SK-N-SH (cell line): Measurements from ENCODE around the gene NR5A1. TPM values are rescaled to one million over a fixed set of nuclear protein-coding genes. Genes with fewer than 3 reads are reported as not detected.

Source experiments
- CTCF ChIA-PET: fragments of 300-600, 350-600 bp; formaldehyde crosslinking; extraction: SDS; loops from one replicate; lab custom pipeline; 2021; lab: Yijun Ruan, JAX
- POLR2A ChIA-PET: fragments of 350-600 bp; sonication (Branson Sonifier 250); formaldehyde crosslinking; extraction: SDS; loops from one replicate; lab custom pipeline; 2020; ENCODE audit warnings: antibody characterized with exemption, inconsistent platforms; lab: Yijun Ruan, JAX
- DNase-seq: peaks from one replicate; pipeline ENCODE4 v3.0.0; 2012
- H2AFZ ChIP-seq: fragments of 200-600 bp; sonication (generic); 2 replicates; pipeline ENCODE4 v1.8.1; 2016; ENCODE audit warnings: antibody characterized with exemption, mild to moderate bottlenecking, low read depth
- H3F3A ChIP-seq: fragments of 200-600 bp; sonication (generic); replicated peaks from 2 replicates; pipeline ENCODE3; 2016; ENCODE audit warnings: antibody characterized with exemption, mild to moderate bottlenecking; ENCODE audit not compliant: insufficient read depth
- H3K27ac ChIP-seq, 2 experiments: fragments of 200-500 bp in 1 of 2; fragments of 200-600 bp in 1 of 2; sonication (Bioruptor generic) in 1 of 2; sonication (generic), shearing (Covaris generic) in 1 of 2; 2 replicates each; pipeline versions ENCODE4 v1.5.1 to v1.6.1; 2014 to 2016; ENCODE audit warnings: low read depth in 2 of 2, inconsistent platforms in 1 of 2, low read length in 1 of 2, mild to moderate bottlenecking in 1 of 2, mixed read lengths in 1 of 2
- H3K27me3 ChIP-seq: fragments of 200-600 bp; sonication (generic), shearing (Covaris generic); 2 replicates; pipeline ENCODE4 v1.6.1; 2016; ENCODE audit warnings: mixed run types; ENCODE audit not compliant: insufficient read depth
- H3K36me3 ChIP-seq, 2 experiments: fragments of 200-500 bp in 1 of 2; fragments of 200-600 bp in 1 of 2; sonication (Bioruptor generic) in 1 of 2; sonication (generic) in 1 of 2; replicated peaks in 1 of 2; 2 replicates each; pipeline versions ENCODE3 to v1.5.1; 2014 to 2016; ENCODE audit warnings: low read length in 1 of 2, mild to moderate bottlenecking in 1 of 2; ENCODE audit not compliant: insufficient read depth in 2 of 2, control insufficient read depth in 1 of 2
- H3K4me1 ChIP-seq, 2 experiments: fragments of 200-500 bp in 1 of 2; fragments of 200-600 bp in 1 of 2; sonication (Bioruptor generic) in 1 of 2; sonication (generic), shearing (Covaris generic) in 1 of 2; 2 replicates each; pipeline versions ENCODE4 v1.5.1 to v1.6.1; 2014 to 2016; ENCODE audit warnings: low read depth in 1 of 2, low read length in 1 of 2, mixed run types in 1 of 2; ENCODE audit not compliant: insufficient read depth in 2 of 2, control insufficient read depth in 1 of 2
- H3K4me2 ChIP-seq: fragments of 200-600 bp; sonication (generic), shearing (Covaris generic); 2 replicates; pipeline ENCODE4 v1.6.1; 2017; ENCODE audit warnings: mixed run types
- H3K4me3 ChIP-seq, 2 experiments: fragments of 200-500 bp in 1 of 2; fragments of 200-600 bp in 1 of 2; sonication (Bioruptor generic) in 1 of 2; sonication (generic), shearing (Covaris generic) in 1 of 2; 2 replicates each; pipeline versions ENCODE4 v1.5.1 to v1.8.1; 2014 to 2016; ENCODE audit warnings: low read depth in 2 of 2, inconsistent platforms in 1 of 2, low read length in 1 of 2, mild to moderate bottlenecking in 1 of 2, mixed read lengths in 1 of 2, moderate library complexity in 1 of 2
- H3K79me2 ChIP-seq: fragments of 200-600 bp; sonication (generic); 2 replicates; pipeline ENCODE4 v1.8.1; 2017; ENCODE audit warnings: mild to moderate bottlenecking; ENCODE audit not compliant: insufficient read depth
- H3K9ac ChIP-seq: fragments of 200-600 bp; sonication (generic); 2 replicates; pipeline ENCODE4 v1.6.1; 2017; ENCODE audit warnings: mixed run types
- H3K9me2 ChIP-seq: fragments of 200-600 bp; sonication (generic); 2 replicates; pipeline ENCODE4 v1.6.1; 2017; ENCODE audit warnings: mixed run types
- H3K9me3 ChIP-seq: fragments of 200-600 bp; sonication (generic); 2 replicates; pipeline ENCODE4 v1.6.1; 2017; ENCODE audit warnings: mixed run types, mild to moderate bottlenecking, moderate library complexity
- H4K20me1 ChIP-seq: fragments of 200-600 bp; sonication (generic); 2 replicates; pipeline ENCODE4 v1.6.1; 2017; ENCODE audit warnings: mild to moderate bottlenecking, mixed run types; ENCODE audit not compliant: insufficient read depth
- CHD2 ChIP-seq: fragments of 150-350 bp; IDR thresholded peaks from 2 replicates; pipeline ENCODE4 v1.6.1; 2018; ENCODE audit warnings: low read length; ENCODE audit not compliant: partially characterized antibody
- EP300 ChIP-seq, 2 experiments: IDR thresholded peaks; 2 replicates each; pipeline versions ENCODE4 v1.4.0 to v1.6.1; 2012; ENCODE audit warnings: borderline replicate concordance in 1 of 2, low read depth in 1 of 2, low read length in 1 of 2
- FOSL2 ChIP-seq: IDR thresholded peaks from 2 replicates; pipeline ENCODE4 v1.4.0; 2012; ENCODE audit warnings: low read depth, mild to moderate bottlenecking, moderate library complexity, borderline replicate concordance
- FOXM1 ChIP-seq: IDR thresholded peaks from 2 replicates; pipeline ENCODE4 v1.4.0; 2012; ENCODE audit warnings: low read depth, mild to moderate bottlenecking
- GABPA ChIP-seq: IDR thresholded peaks from 2 replicates; pipeline ENCODE4 v1.4.0; 2012; ENCODE audit warnings: low read depth, mild to moderate bottlenecking
- GATA2 ChIP-seq: sonication (generic); formaldehyde crosslinking; IDR thresholded peaks from 2 replicates; pipeline ENCODE4 v1.5.0; 2020; ENCODE audit warnings: mild to moderate bottlenecking, missing genetic modification reagents
- JUND ChIP-seq: IDR thresholded peaks from 2 replicates; pipeline ENCODE4 v1.4.0; 2012
- MEF2A ChIP-seq: IDR thresholded peaks from 2 replicates; pipeline ENCODE4 v1.4.0; 2012; ENCODE audit warnings: low read depth, borderline replicate concordance
- MXI1 ChIP-seq: IDR thresholded peaks from 2 replicates; pipeline ENCODE4 v1.6.1; 2012; ENCODE audit warnings: mild to moderate bottlenecking, low read depth, low read length, improper control_type of control experiment
- NFIC ChIP-seq: IDR thresholded peaks from 2 replicates; pipeline ENCODE4 v1.4.0; 2012; ENCODE audit warnings: borderline replicate concordance
- NRF1 ChIP-seq: IDR thresholded peaks from 2 replicates; pipeline ENCODE4 v1.6.1; 2012; ENCODE audit warnings: low read depth, mild to moderate bottlenecking, low read length
- POLR2AphosphoS5 ChIP-seq: IDR thresholded peaks from 2 replicates; pipeline ENCODE4 v1.6.1; 2012; ENCODE audit warnings: low read depth, low read length
- RAD21 ChIP-seq: IDR thresholded peaks from 2 replicates; pipeline ENCODE4 v1.6.1; 2012; ENCODE audit warnings: mild to moderate bottlenecking, low read length
- RCOR1 ChIP-seq: fragments of 150-350 bp; IDR thresholded peaks from 2 replicates; pipeline ENCODE4 v1.6.1; 2017; ENCODE audit warnings: antibody characterized with exemption, low read length
- RFX5 ChIP-seq: IDR thresholded peaks from 2 replicates; pipeline ENCODE4 v1.6.1; 2012; ENCODE audit warnings: mild to moderate bottlenecking, improper control_type of control experiment, low read length
- SMC3 ChIP-seq: IDR thresholded peaks from 2 replicates; pipeline ENCODE4 v1.6.1; 2012; ENCODE audit warnings: low read depth, low read length, improper control_type of control experiment
- TCF12 ChIP-seq: IDR thresholded peaks from 2 replicates; pipeline ENCODE4 v1.4.0; 2012
- TEAD4 ChIP-seq: IDR thresholded peaks from 2 replicates; pipeline ENCODE4 v1.4.0; 2012; ENCODE audit warnings: mild to moderate bottlenecking, borderline replicate concordance; ENCODE audit not compliant: insufficient read depth
- YY1 ChIP-seq: IDR thresholded peaks from 2 replicates; pipeline ENCODE4 v1.4.0; 2012; ENCODE audit warnings: low read depth, mild to moderate bottlenecking
- WGBS: methylation state at CpG from one replicate; pipeline ENCODE4 v1.1.6; 2017; ENCODE audit warnings: low lambda C conversion rate; 5-methylcytosine and 5-hydroxymethylcytosine counted together
- polyA plus RNA-seq, 3 experiments: library from polyadenylated mRNA; depleted of rRNA; stranded (reverse); fragments of >200 nt; gene quantifications; 2 replicates each; pipeline ENCODE4 v1.2.3, GENCODE V29; 2012
- TF ChIP-seq, protein P1 (sequence below): IDR thresholded peaks from 2 replicates; pipeline ENCODE4 v1.4.0; 2012; ENCODE audit warnings: low read depth, borderline replicate concordance
- TF ChIP-seq, protein P2 (sequence below): fragments of 150-350 bp; IDR thresholded peaks from 2 replicates; pipeline ENCODE4 v1.6.1; 2016; ENCODE audit warnings: mild to moderate bottlenecking, low read depth, low read length
- TF ChIP-seq, protein P3 (sequence below): IDR thresholded peaks from 2 replicates; pipeline ENCODE4 v1.4.0; 2012; ENCODE audit warnings: low read depth, borderline replicate concordance

Gene NR5A1
- polyA plus RNA-seq, 1 of the 3 experiments (the other 2 are of a cell fraction): not detected

DNA sequence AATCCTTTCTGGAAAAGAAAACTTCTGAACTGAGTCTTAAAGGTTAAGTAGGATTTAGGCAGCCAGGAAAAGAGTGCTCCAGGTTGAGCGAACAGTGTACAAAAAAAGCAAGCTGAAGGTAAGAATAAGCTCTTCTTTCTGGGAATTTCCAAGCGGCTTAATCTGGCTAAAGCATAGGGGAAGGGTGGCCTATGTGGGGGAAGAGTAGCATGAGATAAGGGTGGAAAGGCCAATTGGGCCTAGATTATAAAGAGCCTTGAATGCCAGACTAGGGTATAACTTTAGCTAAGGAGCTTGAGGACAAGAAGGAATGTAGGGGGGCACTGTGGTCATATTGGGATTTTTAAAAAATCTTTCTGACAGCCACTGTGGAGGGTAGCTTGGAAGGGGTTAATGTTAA is 37.3 kb upstream of the NR5A1 start:
- 100% methylated on average over 2 of the region's 2 CpGs for WGBS
- ChIA-PET POLR2A (no interaction called here), CTCF (interaction anchor here (0.8 to 4.1 kb wide), 10 partner anchors 8 to 533 kb away, joined by 3 to 31 read pairs (median 4); no protein-coding TSS in a partner anchor)
- Histone ChIP-seq H3K4me3 (no peak overlapping the region), H3K9ac (no peak overlapping the region), H2AFZ (no peak overlapping the region), H4K20me1 (no peaks in the 10 kb centered on the region), H3K36me3 (no peaks in the 10 kb centered on the region), H3K4me1 (no peaks in the 10 kb centered on the region), H3K4me2 (no peak overlapping the region), H3K79me2 (no peaks in the 10 kb centered on the region), H3F3A (no peaks in the 10 kb centered on the region), H3K27ac (no peak overlapping the region), H3K9me2 (no peaks in the 10 kb centered on the region), H3K27me3 (no peaks in the 10 kb centered on the region), H3K9me3 (no peaks in the 10 kb centered on the region)
- no peak for DNase-seq
- TF ChIP-seq EP300 (IDR thresholded peaks at IDR 0.05; ENCODE audit: borderline replicate concordance in 1 of 2, low read depth in 1 of 2, low read length in 1 of 2) (no peak), RFX5 (no peak), POLR2AphosphoS5 (no peak), JUND (no peak), NFIC (no peak), CHD2 (no peak), RAD21 (no peak), RCOR1 (no peak), TEAD4 (no peak)
- TF ChIP-seq, protein P1, sequence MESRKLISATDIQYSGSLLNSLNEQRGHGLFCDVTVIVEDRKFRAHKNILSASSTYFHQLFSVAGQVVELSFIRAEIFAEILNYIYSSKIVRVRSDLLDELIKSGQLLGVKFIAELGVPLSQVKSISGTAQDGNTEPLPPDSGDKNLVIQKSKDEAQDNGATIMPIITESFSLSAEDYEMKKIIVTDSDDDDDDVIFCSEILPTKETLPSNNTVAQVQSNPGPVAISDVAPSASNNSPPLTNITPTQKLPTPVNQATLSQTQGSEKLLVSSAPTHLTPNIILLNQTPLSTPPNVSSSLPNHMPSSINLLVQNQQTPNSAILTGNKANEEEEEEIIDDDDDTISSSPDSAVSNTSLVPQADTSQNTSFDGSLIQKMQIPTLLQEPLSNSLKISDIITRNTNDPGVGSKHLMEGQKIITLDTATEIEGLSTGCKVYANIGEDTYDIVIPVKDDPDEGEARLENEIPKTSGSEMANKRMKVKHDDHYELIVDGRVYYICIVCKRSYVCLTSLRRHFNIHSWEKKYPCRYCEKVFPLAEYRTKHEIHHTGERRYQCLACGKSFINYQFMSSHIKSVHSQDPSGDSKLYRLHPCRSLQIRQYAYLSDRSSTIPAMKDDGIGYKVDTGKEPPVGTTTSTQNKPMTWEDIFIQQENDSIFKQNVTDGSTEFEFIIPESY: no peak

DNA sequence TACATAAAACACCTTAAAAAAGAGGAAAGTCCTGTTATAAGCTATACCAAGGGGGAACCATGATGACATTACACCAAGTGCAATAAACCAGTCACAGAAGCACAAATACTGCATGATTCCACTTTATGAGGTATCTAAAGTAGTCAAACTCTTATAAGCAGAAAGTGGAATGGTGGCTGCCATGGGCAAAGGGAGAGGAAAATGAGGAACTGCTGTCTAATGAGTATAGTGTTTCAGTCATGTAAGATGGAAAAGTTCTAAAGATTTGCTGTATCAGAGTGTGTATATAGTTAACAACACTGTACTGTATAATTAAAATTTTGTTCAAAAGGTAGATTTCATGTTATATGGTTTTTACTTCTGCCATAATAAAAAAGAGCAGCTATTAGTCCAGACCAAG is 34.6 kb upstream of the NR5A1 start:
- no peak overlapping the region for H3K9ac ChIP-seq
- H2AFZ ChIP-seq: no peak overlapping the region
- no peaks in the 10 kb centered on the region for H3K9me2 ChIP-seq
- no peak overlapping the region for H3K27ac ChIP-seq
- H3K9me3 ChIP-seq: no peaks in the 10 kb centered on the region
- H3K4me3 ChIP-seq: no peak overlapping the region
- no peaks in the 10 kb centered on the region for H3K27me3 ChIP-seq
- H3K4me2 ChIP-seq: no peak overlapping the region
- H3K79me2 ChIP-seq: no peaks in the 10 kb centered on the region
- H3K36me3 ChIP-seq: no peaks in the 10 kb centered on the region
- POLR2A ChIA-PET: no interaction called here
- DNase-seq: no peak
- H4K20me1 ChIP-seq: no peaks in the 10 kb centered on the region
- H3F3A ChIP-seq: no peaks in the 10 kb centered on the region
- TF ChIP-seq FOXM1 (no peak), NRF1 (no peak), GATA2 (CRISPR knock-in tag) (no peak), MXI1 (no peak), RFX5 (no peak), POLR2AphosphoS5 (no peak), TCF12 (no peak), EP300 (IDR thresholded peaks at IDR 0.05; ENCODE audit: borderline replicate concordance in 1 of 2, low read depth in 1 of 2, low read length in 1 of 2) (no peak), GABPA (no peak), SMC3 (no peak), MEF2A (no peak), RAD21 (no peak), YY1 (no peak), NFIC (no peak), CHD2 (no peak), FOSL2 (no peak)
- TF ChIP-seq, protein P1: no peak
- TF ChIP-seq, protein P2, sequence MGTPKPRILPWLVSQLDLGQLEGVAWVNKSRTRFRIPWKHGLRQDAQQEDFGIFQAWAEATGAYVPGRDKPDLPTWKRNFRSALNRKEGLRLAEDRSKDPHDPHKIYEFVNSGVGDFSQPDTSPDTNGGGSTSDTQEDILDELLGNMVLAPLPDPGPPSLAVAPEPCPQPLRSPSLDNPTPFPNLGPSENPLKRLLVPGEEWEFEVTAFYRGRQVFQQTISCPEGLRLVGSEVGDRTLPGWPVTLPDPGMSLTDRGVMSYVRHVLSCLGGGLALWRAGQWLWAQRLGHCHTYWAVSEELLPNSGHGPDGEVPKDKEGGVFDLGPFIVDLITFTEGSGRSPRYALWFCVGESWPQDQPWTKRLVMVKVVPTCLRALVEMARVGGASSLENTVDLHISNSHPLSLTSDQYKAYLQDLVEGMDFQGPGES: no peak
- TF ChIP-seq, protein P3, sequence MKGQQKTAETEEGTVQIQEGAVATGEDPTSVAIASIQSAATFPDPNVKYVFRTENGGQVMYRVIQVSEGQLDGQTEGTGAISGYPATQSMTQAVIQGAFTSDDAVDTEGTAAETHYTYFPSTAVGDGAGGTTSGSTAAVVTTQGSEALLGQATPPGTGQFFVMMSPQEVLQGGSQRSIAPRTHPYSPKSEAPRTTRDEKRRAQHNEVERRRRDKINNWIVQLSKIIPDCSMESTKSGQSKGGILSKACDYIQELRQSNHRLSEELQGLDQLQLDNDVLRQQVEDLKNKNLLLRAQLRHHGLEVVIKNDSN: no peak
- TF ChIP-seq, all 33 proteins: peak for 0
- H3K4me1 ChIP-seq: no peaks in the 10 kb centered on the region
- CTCF ChIA-PET: interaction anchor here (1.5 kb wide), 1 partner anchor 10 kb away, joined by 7 read pairs; no protein-coding TSS in a partner anchor
